Activated naive CD4-positive, alpha-beta T cell treated with anti-CD3 and anti-CD28 coated beads, Interleukin-2, amount 10 ng/mL, durations not matched to agents 5 hours and 36 hours (primary cell): Measurements from ENCODE around the gene GJA10. TPM values are rescaled to one million over a fixed set of nuclear protein-coding genes. Genes with fewer than 3 reads are reported as not detected.

Source experiments
- total RNA-seq, 2 experiments: library from RNA; stranded (reverse); gene quantifications; one replicate each; pipeline ENCODE4 v1.2.3, GENCODE V29; 2021

The GJA10 gene
- total RNA-seq, result under 1 TPM in 1 of 2 experiments, not detected in 1; 0.25 TPM

DNA sequence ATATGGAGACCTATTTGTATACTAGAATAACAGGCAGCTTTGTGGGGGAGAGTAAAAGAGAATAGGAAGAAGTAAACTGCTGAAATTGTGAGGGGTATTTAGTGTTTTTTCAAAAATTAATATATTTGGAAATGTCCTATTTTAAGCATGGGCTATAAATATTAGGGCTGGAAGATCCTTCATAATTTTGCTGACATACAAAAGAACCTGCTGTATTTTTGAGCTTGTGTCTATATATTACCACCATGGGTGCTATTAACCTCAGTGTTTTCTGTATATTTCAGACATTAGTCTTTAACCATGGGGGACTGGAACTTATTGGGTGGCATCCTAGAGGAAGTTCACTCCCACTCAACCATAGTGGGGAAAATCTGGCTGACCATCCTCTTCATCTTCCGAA, at the start of gene GJA10:
Gene GJA10, plus strand, starts transcription at position 301 of the 400 bp plus-strand sequence. Its CDS starts 0 bp downstream, at position 301.

Other genes starting within 250 kb of the GJA10 start
- 10 to 100 TPM; 55.6 to 60.7 TPM for gene MDN1, start 74.7 kb upstream of the GJA10 start, total RNA-seq
- 10 to 100 TPM; 38.1 to 42.3 TPM for gene CASP8AP2, start 64.6 kb upstream of the GJA10 start, total RNA-seq